Measurements from ENCODE around the gene EYA2. TPM values are rescaled to one million over a fixed set of nuclear protein-coding genes. Genes with fewer than 3 reads are reported as not detected.
A peak's percentile ranks its signal among the peaks of the same experiment; 100 is the strongest.

EYA2 gene
- total RNA-seq, 1 donor from 2014 or later, result 0.40 TPM

GRCh38 chr20:47178277-47178676, 283.6 kb downstream of the EYA2 start:
- no peak for DNase-seq (ENCODE audit: low spot score)
- intact Hi-C loops (cut with DNase I), result no loop called here

- DNase-seq (ENCODE audit: low spot score), result no peak
- intact Hi-C loops (cut with DNase I), result no loop called here
Observed at GRCh38 chr20:47178851-47179250, 284.2 kb downstream of the EYA2 start.

GRCh38 chr20:47179267-47179666, 284.6 kb downstream of the EYA2 start:
- intact Hi-C loops (cut with DNase I), result no loop called here
- DNase-seq (ENCODE audit: low spot score), result no peak

- intact Hi-C loops (cut with DNase I), result no loop called here
- DNase-seq (ENCODE audit: low spot score), result no peak
Observed at GRCh38 chr20:47181056-47181862, 286.6 kb downstream of the EYA2 start.

- no peak for DNase-seq (ENCODE audit: low spot score)
- intact Hi-C loops (cut with DNase I), result no loop called here
Observed at GRCh38 chr20:47183367-47183766, 288.7 kb downstream of the EYA2 start.

GRCh38 chr20:47187450-47188195, 293.0 kb downstream of the EYA2 start:
- no peak for DNase-seq (ENCODE audit: low spot score)
- intact Hi-C loops (cut with DNase I), result no loop called here

- DNase-seq (ENCODE audit: low spot score), result no peak
- intact Hi-C loops (cut with DNase I), result no loop called here
Observed at GRCh38 chr20:47188540-47188939, 293.9 kb downstream of the EYA2 start.

GRCh38 chr20:47189060-47189459, 294.4 kb downstream of the EYA2 start:
- DNase-seq (ENCODE audit: low spot score), result no peak
- intact Hi-C loops (cut with DNase I), result no loop called here

- intact Hi-C loops (cut with DNase I), result no loop called here
- DNase-seq (ENCODE audit: low spot score), result no peak
Observed at GRCh38 chr20:47191074-47191673, 296.5 kb downstream of the EYA2 start.

- intact Hi-C loops (cut with DNase I), result no loop called here
- no peak for DNase-seq (ENCODE audit: low spot score)
Observed at GRCh38 chr20:47191956-47192355, 297.3 kb downstream of the EYA2 start.

GRCh38 chr20:47195573-47195972, 300.9 kb downstream of the EYA2 start:
- intact Hi-C loops (cut with DNase I), result loop anchor here (5.0 kb wide), 1 partner anchor 427 kb away; no protein-coding TSS in a partner anchor
- no peak for DNase-seq (ENCODE audit: low spot score)

- intact Hi-C loops (cut with DNase I), result loop anchor here (2.0 to 5.0 kb wide), 2 partner anchors 188 to 426 kb away; no protein-coding TSS in a partner anchor
- DNase-seq (ENCODE audit: low spot score), result peak; percentile 86
Observed at GRCh38 chr20:47196091-47197081, 301.7 kb downstream of the EYA2 start.

- intact Hi-C loops (cut with DNase I), result loop anchor here (5.0 kb wide), 1 partner anchor 424 kb away; no protein-coding TSS in a partner anchor
- no peak for DNase-seq (ENCODE audit: low spot score)
Observed at GRCh38 chr20:47198254-47198671, 303.6 kb downstream of the EYA2 start.

GRCh38 chr20:47198996-47199552, 304.4 kb downstream of the EYA2 start:
- intact Hi-C loops (cut with DNase I), result loop anchor here (5.0 kb wide), 1 partner anchor 423 kb away; no protein-coding TSS in a partner anchor
- no peak for DNase-seq (ENCODE audit: low spot score)

GRCh38 chr20:47201074-47201730, 306.6 kb downstream of the EYA2 start:
- DNase-seq (ENCODE audit: low spot score), result no peak
- intact Hi-C loops (cut with DNase I), result no loop called here

GRCh38 chr20:47202733-47203667, 308.4 kb downstream of the EYA2 start:
- DNase-seq (ENCODE audit: low spot score), result no peak
- intact Hi-C loops (cut with DNase I), result no loop called here

All from cardiac septum (tissue), 1 donor.